ENCODE measurements around the gene CEP112.

DNA sequence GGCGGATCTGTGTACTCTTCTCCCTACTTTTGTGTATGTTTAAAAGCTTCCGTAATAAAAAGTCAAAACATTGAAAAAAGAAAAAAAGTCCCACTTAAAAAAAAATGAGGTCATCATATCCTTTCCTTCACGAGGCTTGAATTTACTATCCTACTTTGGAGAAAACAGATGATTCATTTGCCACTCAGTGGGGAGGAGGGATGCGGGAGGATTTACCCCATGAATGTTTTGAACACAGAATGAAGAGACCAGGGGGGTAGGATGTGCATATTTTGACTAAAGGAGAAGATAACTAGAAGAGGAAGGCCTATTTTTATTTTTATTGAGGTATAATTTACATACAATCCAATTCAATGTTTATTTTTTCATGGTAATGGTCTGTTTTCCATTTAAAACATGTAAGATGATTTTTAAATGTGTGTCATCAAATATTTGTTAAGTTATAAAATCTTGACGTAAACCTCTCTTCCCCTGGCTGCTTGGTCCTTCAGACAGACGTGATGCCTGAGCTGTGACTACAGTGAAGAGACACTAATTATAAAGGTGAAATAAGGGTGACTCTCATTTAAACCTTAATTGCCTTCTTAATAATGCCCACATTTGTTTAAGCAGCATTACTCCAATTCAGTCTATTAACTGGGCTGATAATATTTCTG lies 495.1 kb downstream of the CEP112 start:
- TF ChIP-seq, protein P1, sequence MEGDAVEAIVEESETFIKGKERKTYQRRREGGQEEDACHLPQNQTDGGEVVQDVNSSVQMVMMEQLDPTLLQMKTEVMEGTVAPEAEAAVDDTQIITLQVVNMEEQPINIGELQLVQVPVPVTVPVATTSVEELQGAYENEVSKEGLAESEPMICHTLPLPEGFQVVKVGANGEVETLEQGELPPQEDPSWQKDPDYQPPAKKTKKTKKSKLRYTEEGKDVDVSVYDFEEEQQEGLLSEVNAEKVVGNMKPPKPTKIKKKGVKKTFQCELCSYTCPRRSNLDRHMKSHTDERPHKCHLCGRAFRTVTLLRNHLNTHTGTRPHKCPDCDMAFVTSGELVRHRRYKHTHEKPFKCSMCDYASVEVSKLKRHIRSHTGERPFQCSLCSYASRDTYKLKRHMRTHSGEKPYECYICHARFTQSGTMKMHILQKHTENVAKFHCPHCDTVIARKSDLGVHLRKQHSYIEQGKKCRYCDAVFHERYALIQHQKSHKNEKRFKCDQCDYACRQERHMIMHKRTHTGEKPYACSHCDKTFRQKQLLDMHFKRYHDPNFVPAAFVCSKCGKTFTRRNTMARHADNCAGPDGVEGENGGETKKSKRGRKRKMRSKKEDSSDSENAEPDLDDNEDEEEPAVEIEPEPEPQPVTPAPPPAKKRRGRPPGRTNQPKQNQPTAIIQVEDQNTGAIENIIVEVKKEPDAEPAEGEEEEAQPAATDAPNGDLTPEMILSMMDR (IDR thresholded peaks at IDR 0.05), result no peak
- TF ChIP-seq ZFX (IDR thresholded peaks at IDR 0.05; ENCODE audit: borderline replicate concordance), result no peak
